ENCODE measurements around the gene APOA5.

DNA sequence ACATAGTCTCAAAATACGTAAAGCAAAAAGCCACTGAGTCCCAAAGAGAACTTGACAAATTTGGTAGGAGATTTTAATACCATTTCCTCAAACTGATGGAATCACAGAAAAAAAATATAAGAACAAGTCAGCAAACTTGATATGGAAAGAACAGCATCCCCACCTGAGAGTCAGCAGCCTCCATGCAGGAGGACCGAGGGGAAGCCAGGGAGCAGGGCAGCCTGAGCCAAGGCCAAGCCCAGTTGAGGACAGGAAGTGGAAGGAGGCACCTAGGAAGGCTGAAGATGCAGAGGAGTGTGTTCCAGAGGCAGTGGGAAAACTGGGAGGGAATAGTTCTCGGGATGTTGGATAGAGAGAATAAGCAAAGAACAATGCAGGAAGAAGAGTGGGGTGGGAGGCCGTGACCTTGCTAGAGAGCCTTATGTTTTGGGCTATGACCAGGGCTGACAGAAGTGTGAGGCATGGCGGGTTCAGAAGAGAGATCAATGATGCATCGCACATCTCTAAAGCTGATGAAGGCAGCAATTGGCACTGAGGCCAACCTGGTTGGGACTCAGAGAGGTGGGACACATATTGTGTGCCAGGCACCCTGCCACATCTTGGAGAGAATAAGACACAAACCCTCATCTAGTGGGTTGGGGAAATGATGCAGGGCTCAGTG is 16.1 kb upstream of the APOA5 start:
- TF ChIP-seq CTCF (conservative IDR thresholded peaks at IDR 0.05; ENCODE audit: low read depth, low read length) (no peak), RAD21 (IDR thresholded peaks at IDR 0.05; ENCODE audit: low read length) (no peak), POLR2A (IDR thresholded peaks at IDR 0.05; ENCODE audit: low read depth, low read length) (no peak), MXI1 (IDR thresholded peaks at IDR 0.05; ENCODE audit: borderline replicate concordance, low read depth, low read length) (no peak), CEBPB (IDR thresholded peaks at IDR 0.05; ENCODE audit: low read depth, low read length) (no peak)
- TF ChIP-seq, protein P1, sequence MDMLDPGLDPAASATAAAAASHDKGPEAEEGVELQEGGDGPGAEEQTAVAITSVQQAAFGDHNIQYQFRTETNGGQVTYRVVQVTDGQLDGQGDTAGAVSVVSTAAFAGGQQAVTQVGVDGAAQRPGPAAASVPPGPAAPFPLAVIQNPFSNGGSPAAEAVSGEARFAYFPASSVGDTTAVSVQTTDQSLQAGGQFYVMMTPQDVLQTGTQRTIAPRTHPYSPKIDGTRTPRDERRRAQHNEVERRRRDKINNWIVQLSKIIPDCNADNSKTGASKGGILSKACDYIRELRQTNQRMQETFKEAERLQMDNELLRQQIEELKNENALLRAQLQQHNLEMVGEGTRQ (IDR thresholded peaks at IDR 0.05; ENCODE audit: low read depth, low read length), result no peak

All from IMR-90 (cell line).